ENCODE results near the gene CLIC4. TPM values are rescaled to one million over a fixed set of nuclear protein-coding genes. Genes with fewer than 3 reads are reported as not detected.

The CLIC4 gene
- total RNA-seq, 2 donors from 2014 or later: 740 to 777 TPM

DNA sequence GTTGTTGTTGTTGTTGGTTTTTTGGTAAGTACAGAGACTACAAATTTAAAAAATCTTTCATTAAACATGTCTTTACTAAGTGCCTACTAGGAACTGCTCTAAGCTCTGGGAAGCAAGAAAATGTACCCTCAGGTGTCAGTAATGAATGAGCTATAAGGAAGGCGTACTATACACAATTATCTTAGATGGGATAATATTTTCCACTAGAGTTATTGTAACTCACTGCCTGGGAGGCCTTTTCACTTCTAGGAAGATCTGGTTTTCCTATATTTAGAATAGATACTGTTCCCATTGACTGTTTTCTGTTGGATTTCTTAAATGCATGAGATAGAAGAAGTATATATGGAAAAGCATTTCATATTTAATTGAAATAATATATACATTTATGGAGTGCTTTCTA is 19.6 kb downstream of the CLIC4 start:
- Histone ChIP-seq H3K36me3 (no peaks in the 10 kb centered on the region), H3K27ac (peak overlapping the region in 1 of 2 donors; percentile 49), H3K9me3 (no peaks in the 10 kb centered on the region), H3K4me3 (peak overlapping the region; percentile 34), H3K4me1 (ENCODE audit: control insufficient read depth in 1 of 2, low read depth in 2 of 2) (peaks cover 67 to 94% of the 10 kb centered on the region in 2 donors), H3K27me3 (replicated peaks; ENCODE audit: insufficient read depth) (no peaks in the 10 kb centered on the region)
- DNase-seq (ENCODE audit: low spot score): no peak
- ATAC-seq (ENCODE audit: insufficient number of reproducible peaks, low FRiP score, low read depth): no peak
- no peak for TF ChIP-seq CTCF (IDR thresholded peaks at IDR 0.05)

DNA sequence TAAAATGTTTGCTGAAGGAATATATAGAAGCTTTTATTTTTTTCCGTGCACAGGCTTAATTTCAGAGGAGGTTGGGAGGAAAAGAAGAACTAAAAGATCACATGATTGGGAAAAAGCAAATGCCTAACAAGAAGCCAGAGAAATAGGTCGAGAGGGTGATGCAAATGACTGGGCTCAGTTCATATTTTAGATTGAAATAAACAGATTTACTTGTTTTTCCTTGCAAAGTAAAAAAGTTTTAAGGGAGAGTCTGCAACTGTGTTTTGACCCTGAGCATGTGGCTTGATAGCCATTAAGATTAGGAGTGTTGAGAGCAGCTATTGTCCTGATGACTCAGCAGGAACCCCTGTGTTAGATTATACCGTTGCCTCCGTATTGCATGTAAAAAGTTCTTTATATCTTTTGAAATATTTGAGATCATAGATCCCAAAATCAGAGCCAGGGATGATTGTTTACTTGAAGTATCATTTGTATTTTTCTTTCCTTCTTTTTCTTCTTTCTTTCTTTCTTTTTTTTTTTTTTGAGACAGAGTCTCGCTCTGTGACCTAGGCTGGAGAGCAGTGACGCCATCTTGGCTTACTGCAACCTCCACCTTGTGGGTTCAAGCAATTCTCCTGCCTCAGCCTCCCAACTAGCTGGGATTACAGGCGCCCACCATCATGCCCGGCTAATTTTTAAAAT is 20.2 kb downstream of the CLIC4 start:
- Histone ChIP-seq H3K4me3 (peak overlapping the region; percentile 34), H3K27ac (peak overlapping the region; percentile 37 to 49), H3K36me3 (no peaks in the 10 kb centered on the region), H3K27me3 (replicated peaks; ENCODE audit: insufficient read depth) (no peaks in the 10 kb centered on the region), H3K9me3 (no peaks in the 10 kb centered on the region), H3K4me1 (ENCODE audit: control insufficient read depth in 1 of 2, low read depth in 2 of 2) (peaks cover 66 to 91% of the 10 kb centered on the region in 2 donors)
- ATAC-seq (ENCODE audit: insufficient number of reproducible peaks, low FRiP score, low read depth): no peak
- TF ChIP-seq CTCF (IDR thresholded peaks at IDR 0.05): no peak
- DNase-seq (ENCODE audit: low spot score): no peak

GRCh38 chr1:24767351-24767750 is 22.1 kb downstream of the CLIC4 start:
- DNase-seq (ENCODE audit: low spot score) (no peak), ATAC-seq (ENCODE audit: insufficient number of reproducible peaks, low FRiP score, low read depth) (no peak)
- Histone ChIP-seq H3K4me1 (ENCODE audit: control insufficient read depth in 1 of 2, low read depth in 2 of 2) (peaks cover 69 to 91% of the 10 kb centered on the region in 2 donors), H3K27me3 (replicated peaks; ENCODE audit: insufficient read depth) (no peaks in the 10 kb centered on the region), H3K4me3 (no peak overlapping the region), H3K36me3 (no peaks in the 10 kb centered on the region), H3K27ac (peak overlapping the region; percentile 30 to 90), H3K9me3 (no peaks in the 10 kb centered on the region)
- no peak for TF ChIP-seq CTCF (IDR thresholded peaks at IDR 0.05)

- no peaks in the 10 kb centered on the region for H3K36me3 ChIP-seq
- peak overlapping the region; percentile 2 for H3K4me3 ChIP-seq
- H3K9me3 ChIP-seq: no peaks in the 10 kb centered on the region
- ATAC-seq (ENCODE audit: insufficient number of reproducible peaks, low FRiP score, low read depth) (no peak), DNase-seq (ENCODE audit: low spot score) (no peak)
- H3K27ac ChIP-seq: peak overlapping the region; percentile 90 to 95
- no peak for TF ChIP-seq CTCF (IDR thresholded peaks at IDR 0.05)
- peaks cover 67 to 84% of the 10 kb centered on the region in 2 donors for H3K4me1 ChIP-seq (ENCODE audit: control insufficient read depth in 1 of 2, low read depth in 2 of 2)
- H3K27me3 ChIP-seq (replicated peaks; ENCODE audit: insufficient read depth): no peaks in the 10 kb centered on the region
Observed at GRCh38 chr1:24768873-24769605, 23.8 kb downstream of the CLIC4 start.

Measured in thoracic aorta (tissue), 2 donors.